Stimulated activated CD4-positive, alpha-beta T cell treated with anti-CD3 and anti-CD28 coated beads, Interleukin-4, amount 100 ng/mL, for 4 hours (primary cell): ENCODE measurements around the gene PHAX.
"Not testable (repeated sequence)": the region's sequence is repeated elsewhere in the genome, so short reads cannot be mapped to it uniquely, and the experiment has no call there.

ENCODE experiments used
- DNase-seq, 2 experiments: peaks; one replicate each; pipeline ENCODE4 v3.0.0-alpha.2; 2020

Gene PHAX

DNA sequence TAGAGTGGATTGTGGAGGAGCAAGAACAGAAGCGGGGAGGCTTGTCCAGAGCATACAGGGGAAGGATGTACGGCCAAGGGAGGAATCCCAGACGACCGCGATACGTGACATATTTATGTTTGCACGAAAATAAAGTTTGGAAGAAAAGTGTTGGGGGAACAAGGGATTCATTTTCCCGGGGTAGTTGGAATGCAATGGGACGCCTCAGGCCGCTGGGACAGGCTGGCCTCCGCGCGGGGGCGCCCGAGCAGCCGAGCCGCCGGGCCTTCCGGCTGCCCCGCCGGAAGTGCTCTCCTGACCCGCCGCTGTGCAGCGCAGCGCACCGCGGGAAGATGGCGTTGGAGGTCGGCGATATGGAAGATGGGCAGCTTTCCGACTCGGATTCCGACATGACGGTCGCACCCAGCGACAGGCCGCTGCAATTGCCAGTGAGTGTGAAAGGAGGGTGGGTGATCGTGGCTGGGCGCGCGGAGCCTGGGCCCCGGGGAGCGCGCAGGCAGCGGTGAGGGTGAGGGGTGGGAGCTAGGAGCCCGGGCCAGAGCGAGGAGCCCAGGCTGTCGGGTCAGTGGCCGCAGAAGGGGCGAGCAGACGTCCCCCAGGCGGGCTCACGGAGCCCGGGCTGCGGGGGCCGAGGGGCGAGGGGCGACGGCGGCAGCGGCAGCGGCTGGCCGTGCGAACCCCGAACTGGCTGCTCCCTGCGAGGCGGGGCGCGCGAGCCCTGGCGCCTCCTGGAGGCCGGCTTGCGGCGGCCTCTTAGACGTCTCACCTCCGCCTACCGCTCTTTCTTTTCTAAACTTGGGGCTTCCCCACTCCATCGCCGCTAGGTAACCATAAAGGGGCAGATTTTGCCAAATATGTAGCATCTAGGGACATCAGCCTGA, at the start of gene PHAX:
TSS of gene PHAX (plus strand) at position 317 of the 881 bp plus-strand sequence. CDS start at position 333, 16 bp downstream.
- DNase-seq, result peak; percentile 67 to 76

DNA sequence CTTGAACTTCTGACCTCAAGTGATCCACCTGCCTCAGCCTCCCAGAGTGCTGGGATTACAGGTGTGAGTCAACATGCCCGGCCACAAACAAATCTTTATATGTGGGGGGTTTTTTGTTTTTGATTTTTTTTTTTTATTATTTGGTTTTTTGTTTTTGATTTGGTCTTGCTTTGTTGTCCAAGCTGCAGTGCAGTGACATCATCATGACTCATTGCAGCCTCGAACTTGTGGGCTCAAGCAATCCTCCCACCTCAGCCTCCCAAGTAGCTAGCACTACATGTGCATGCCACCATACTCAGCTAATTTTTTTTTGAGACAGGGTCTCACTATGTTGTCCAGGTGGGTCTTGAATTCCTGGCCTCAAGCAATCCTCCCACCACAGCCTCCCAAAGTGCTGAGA, 48.1 kb upstream of the PHAX start:
- no peak for DNase-seq

DNA sequence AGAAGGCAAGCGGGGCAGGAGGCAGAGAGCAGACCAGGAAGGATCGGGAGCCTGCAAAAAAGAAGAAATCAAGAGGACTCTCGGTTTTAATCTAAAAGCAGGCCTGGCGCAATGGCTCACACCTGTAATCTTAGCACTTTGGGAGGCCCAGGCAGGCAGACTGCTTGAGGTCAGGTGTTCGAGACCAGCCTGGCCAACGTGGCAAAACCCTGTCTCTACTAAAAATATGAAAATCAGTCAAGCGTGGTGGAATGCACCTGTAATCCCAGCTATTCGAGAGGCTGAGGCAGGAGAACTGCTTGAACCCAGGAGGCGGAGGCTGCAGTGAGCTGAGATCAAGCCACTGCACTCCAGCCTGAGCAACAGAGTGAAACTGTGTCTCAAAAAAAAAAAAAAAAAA, 45.6 kb upstream of the PHAX start:
- DNase-seq, result not testable (repeated sequence)

GRCh38 chr5:126561908-126562307, 38.8 kb upstream of the PHAX start:
- no peak for DNase-seq

DNA sequence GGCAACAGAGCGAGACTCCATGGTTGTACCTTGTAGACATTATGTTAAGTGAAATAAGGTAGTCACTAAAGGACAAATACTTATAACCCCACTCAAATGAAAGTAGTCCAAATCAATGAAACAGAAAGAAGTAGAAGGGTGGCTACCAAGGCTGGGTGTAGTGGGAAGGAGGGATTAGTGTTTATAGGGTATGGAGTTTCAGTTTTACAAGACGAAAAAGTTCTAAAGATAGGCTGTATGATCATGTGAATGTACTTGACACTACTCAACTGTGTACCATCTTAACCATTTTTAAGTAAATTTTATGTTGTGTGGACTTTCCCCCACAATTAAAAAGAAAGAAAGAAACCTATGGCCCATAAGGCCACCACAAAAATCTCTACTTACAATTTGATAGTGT, 37.9 kb upstream of the PHAX start:
- no peak for DNase-seq

- no peak for DNase-seq
These were observed 32.5 kb upstream of the PHAX start for GRCh38 chr5:126568206-126568755.

DNA sequence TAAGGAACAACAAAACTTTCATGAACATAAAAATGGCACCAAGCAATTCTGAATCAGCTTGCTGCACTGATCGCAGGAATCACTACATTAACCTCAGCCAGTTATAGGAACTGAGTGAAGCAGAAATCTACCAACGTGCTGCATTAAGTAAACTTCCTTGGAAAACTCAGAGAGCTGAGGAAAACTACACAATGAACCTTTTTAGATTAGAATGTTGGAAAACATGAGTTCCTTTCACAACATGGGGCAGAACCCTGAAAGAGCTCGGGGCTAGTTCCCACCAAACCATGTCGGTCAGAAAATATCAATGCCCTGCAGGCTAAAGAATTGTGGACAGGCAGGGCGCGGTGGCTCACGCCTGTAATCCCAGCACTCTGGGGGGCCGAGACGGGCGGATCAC, 25.1 kb upstream of the PHAX start:
- DNase-seq, result no peak

GRCh38 chr5:126576974-126577373, 23.8 kb upstream of the PHAX start:
- DNase-seq, result no peak

- DNase-seq, result no peak
These were observed 23.3 kb upstream of the PHAX start for GRCh38 chr5:126577415-126577814.

DNA sequence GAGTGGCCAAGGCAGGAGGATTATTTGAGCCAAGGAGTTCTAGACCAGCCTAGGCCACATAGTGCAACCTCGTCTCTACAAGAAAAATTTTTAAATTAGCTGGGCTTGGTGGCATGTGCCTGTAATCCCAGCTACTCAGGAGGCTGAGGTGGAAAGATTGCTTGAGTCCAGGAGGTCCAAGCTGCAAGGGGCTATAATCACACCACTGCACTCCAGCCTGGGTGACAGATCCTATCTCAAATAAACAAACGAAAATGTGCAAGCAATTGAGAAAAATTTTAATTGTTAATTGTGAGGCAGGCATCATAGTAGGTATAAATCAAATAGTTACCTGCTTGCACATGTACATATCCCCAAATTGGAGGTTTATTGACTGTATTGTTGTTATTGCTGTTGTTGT, 21.0 kb upstream of the PHAX start:
- DNase-seq, result no peak

- no peak for DNase-seq
These were observed 17.0 kb upstream of the PHAX start for GRCh38 chr5:126583761-126584160.

GRCh38 chr5:126587551-126588390, 13.0 kb upstream of the PHAX start:
- DNase-seq, result no peak

GRCh38 chr5:126589536-126590297, 11.0 kb upstream of the PHAX start:
- DNase-seq, result no peak

DNA sequence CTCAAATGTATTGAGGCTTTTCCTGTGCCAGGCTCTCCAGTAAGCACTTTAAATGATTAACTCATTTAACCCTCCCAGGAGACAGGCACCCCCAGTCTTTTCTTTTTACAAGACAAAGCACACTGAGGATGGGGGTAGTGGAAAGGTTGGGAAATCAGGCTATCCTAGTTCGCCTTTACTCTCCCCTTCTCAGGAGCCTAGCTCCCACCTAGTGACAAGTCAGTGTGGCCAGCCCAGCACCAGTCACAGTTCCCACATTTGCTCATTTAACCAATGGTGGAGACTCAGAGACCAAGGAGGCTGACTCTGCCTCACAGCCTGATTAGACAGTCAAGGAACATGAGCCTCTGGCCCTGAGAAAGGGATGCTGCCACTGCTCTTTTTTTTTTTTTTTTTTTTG, 9.2 kb upstream of the PHAX start:
- DNase-seq, result no peak

GRCh38 chr5:126594748-126595485, 5.8 kb upstream of the PHAX start, which contains the start of gene ALDH7A1:
ALDH7A1 (minus strand) TSS chr5:126595219; CDS start chr5:126595198, 21 bp downstream.
- DNase-seq, result peak; percentile 15 to 47

GRCh38 chr5:126595486-126596083, 5.2 kb upstream of the PHAX start:
- no peak for DNase-seq

DNA sequence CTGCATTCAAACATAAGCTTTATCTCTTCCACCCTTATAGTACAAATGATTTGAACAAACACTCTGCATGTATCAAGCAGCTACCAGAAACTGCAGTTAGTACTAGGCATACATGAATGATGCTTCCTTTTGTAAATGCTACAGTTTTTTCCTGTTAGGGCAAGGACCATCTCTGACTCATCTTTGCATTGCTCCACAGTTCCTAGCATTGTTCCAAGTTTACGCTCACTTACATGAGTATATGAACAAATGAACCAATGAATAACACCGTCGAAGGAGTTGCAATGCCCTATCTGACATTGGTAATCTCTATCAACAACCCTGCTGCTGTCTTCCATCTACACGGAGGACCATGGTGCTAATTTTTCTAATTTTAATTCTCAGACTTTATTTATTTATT, 3.6 kb upstream of the PHAX start:
- no peak for DNase-seq

- no peak for DNase-seq
These were observed 1.2 kb upstream of the PHAX start for GRCh38 chr5:126599499-126599898.

DNA sequence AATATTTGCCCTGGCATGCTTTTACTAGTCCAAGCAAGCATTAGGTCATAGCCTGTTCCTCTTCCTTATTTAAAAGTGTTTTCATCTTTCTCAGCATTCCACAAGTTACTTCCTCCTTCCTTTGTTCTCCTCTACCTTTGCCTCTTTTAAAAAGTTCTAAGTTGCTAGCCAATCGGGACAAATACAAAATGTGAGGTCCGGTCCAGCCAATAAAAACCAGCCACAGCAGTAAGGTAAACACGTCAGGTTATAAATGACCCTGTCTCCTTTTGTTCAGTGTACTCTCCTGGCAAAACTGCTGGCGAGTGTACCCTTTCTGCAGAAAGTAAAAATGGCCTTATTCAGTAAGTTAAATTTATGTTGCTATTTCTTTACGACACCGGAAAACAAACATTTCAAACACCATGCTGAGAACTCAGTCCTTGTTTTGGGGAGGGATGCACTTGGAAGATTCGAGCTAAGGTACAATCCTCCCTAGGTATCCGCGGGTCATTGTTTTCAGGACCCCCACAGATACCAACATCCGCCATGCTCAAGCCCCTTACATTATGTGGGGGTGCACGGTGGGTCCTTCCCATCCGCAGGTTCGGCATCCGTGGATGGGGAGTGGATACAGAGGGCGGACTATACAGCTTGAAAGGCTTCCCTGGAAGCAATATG, 646 bp upstream of the PHAX start:
- DNase-seq, result not testable (repeated sequence)

DNA sequence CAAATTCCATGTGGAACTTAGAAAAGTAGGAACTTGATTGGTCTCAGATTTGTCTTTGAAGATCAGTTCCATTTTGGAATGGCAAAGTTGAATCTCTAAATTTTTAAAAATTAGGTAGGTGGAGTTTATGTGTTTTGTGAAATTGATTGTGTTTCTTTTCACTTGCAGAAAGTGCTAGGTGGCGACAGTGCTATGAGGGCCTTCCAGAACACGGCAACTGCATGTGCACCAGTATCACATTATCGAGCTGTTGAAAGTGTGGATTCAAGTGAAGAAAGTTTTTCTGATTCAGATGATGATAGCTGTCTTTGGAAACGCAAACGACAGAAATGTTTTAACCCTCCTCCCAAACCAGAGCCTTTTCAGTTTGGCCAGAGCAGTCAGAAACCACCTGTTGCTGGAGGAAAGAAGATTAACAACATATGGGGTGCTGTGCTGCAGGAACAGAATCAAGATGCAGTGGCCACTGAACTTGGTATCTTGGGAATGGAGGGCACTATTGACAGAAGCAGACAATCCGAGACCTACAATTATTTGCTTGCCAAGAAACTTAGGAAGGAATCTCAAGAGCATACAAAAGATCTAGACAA, 2.8 kb downstream of the PHAX start:
- no peak for DNase-seq

GRCh38 chr5:126605525-126605924, 4.8 kb downstream of the PHAX start:
- no peak for DNase-seq
